GM06990 (cell line): ENCODE measurements around the gene TMTC4.

Experiments
- DNase-seq: peaks from one replicate; pipeline ENCODE4 v3.0.0-alpha.2; 2011; ENCODE audit not compliant: insufficient read length; ENCODE audit errors: extremely low read depth
- H3K27me3 ChIP-seq: replicated peaks from 2 replicates; pipeline ENCODE4 v1.6.0; 2011; ENCODE audit warnings: low read length; ENCODE audit not compliant: control insufficient read depth, insufficient read depth
- H3K36me3 ChIP-seq: 2 replicates; pipeline ENCODE4 v1.5.1; 2011; ENCODE audit warnings: low read length; ENCODE audit not compliant: control insufficient read depth, insufficient read depth
- H3K4me3 ChIP-seq: replicated peaks from 2 replicates; pipeline ENCODE4 v1.5.1; 2011; ENCODE audit warnings: low read depth, mild to moderate bottlenecking, control low read depth, low read length
- CTCF ChIP-seq: IDR thresholded peaks from 2 replicates; pipeline ENCODE4 v1.5.1; 2011; ENCODE audit warnings: low read length, control low read depth, mild to moderate bottlenecking, inconsistent platforms; ENCODE audit not compliant: insufficient read depth, poor library complexity, severe bottlenecking

Gene TMTC4

GRCh38 chr13:100589178-100589725 is 85.3 kb downstream of the TMTC4 start:
- TF ChIP-seq CTCF: no peak
- H3K36me3 ChIP-seq: no peaks in the 10 kb centered on the region
- H3K27me3 ChIP-seq: no peaks in the 10 kb centered on the region
- no peak overlapping the region for H3K4me3 ChIP-seq
- DNase-seq: no peak

- Histone ChIP-seq H3K27me3 (no peaks in the 10 kb centered on the region), H3K4me3 (peak within 1 kb of the TSS; percentile 69), H3K36me3 (no peaks in the 10 kb centered on the region)
- TF ChIP-seq CTCF: peak; percentile 43
- peak; percentile 84 for DNase-seq
Measured at GRCh38 chr13:100588331-100589177, 86.0 kb downstream of the TMTC4 start, which contains the start of gene GGACT. Gene GGACT, minus strand, starts transcription at chr13:100588789. Its CDS starts 56,198 bp downstream, at chr13:100532591.

- H3K27me3 ChIP-seq: no peaks in the 10 kb centered on the region
- no peak for TF ChIP-seq CTCF
- H3K36me3 ChIP-seq: no peaks in the 10 kb centered on the region
- no peak overlapping the region for H3K4me3 ChIP-seq
- DNase-seq: no peak
Measured at GRCh38 chr13:100584896-100585295, 89.7 kb downstream of the TMTC4 start.

- DNase-seq: no peak
- H3K4me3 ChIP-seq: no peak overlapping the region
- H3K36me3 ChIP-seq: no peaks in the 10 kb centered on the region
- no peaks in the 10 kb centered on the region for H3K27me3 ChIP-seq
- TF ChIP-seq CTCF: no peak
Measured at GRCh38 chr13:100581504-100581903, 93.1 kb downstream of the TMTC4 start.

GRCh38 chr13:100581030-100581429 is 93.6 kb downstream of the TMTC4 start:
- Histone ChIP-seq H3K4me3 (no peak overlapping the region), H3K36me3 (no peaks in the 10 kb centered on the region), H3K27me3 (no peaks in the 10 kb centered on the region)
- TF ChIP-seq CTCF: no peak
- no peak for DNase-seq
